ENCODE measurements around the gene ZNF219. TPM values are rescaled to one million over a fixed set of nuclear protein-coding genes. Genes with fewer than 3 reads are reported as not detected.

Gene ZNF219
- polyA plus RNA-seq, 2 donors: 39.9 to 42.2 TPM

DNA sequence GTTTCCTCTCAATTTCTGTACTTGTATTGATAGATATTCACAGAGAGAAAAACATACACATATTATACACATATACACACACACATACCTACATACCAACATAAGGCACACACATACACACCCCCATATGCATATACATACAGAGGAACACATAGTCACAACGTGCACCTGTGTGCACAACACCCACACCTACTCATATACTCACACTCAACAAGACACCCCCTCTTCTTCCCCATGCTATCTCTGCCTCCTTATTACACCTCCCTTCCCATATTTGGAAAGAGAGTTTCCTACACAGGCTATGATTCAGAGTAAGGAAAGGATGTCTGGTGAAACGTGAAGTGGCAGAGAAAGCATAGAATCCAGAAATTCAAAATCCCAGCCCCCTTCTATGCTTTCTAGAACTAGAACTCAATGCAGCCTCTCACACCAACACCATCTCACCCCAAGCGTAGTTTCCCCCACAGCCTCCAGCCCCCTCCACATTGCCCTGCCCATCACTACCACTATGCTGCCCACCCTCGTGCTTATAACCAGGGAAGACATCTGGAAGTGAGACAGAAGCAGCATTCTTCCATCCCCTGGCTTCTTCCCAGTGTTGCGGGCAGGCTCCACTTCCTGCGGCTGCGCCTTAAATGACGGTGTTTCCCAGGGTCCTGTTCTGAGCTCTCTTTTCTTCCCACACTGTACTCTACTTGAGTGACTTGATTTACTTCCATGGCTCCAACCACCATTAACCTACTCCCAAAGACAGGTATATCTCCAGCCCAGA, 38.4 kb downstream of the ZNF219 start:
- Histone ChIP-seq H3K4me3 (ENCODE audit: low read depth in 1 of 2, low read length in 2 of 2) (no peak overlapping the region), H3K4me1 (ENCODE audit: control insufficient read depth in 2 of 2, insufficient read depth in 2 of 2, low read length in 1 of 2) (no peaks in the 10 kb centered on the region), H3K27ac (ENCODE audit: low read depth in 2 of 2, low read length in 1 of 2) (no peak overlapping the region), H3K9me3 (ENCODE audit: control insufficient read depth in 2 of 2, insufficient read depth in 1 of 2, low read depth in 1 of 2, low read length in 1 of 2) (no peaks in the 10 kb centered on the region), H3K27me3 (ENCODE audit: control insufficient read depth in 1 of 2, insufficient read depth in 2 of 2, low read length in 2 of 2) (no peaks in the 10 kb centered on the region), H3K36me3 (ENCODE audit: control insufficient read depth in 2 of 2, insufficient read depth in 2 of 2, low read length in 1 of 2) (no peaks in the 10 kb centered on the region)
- 70 to 71% methylated on average over 8 of the region's 8 CpGs for WGBS, 2 donors

DNA sequence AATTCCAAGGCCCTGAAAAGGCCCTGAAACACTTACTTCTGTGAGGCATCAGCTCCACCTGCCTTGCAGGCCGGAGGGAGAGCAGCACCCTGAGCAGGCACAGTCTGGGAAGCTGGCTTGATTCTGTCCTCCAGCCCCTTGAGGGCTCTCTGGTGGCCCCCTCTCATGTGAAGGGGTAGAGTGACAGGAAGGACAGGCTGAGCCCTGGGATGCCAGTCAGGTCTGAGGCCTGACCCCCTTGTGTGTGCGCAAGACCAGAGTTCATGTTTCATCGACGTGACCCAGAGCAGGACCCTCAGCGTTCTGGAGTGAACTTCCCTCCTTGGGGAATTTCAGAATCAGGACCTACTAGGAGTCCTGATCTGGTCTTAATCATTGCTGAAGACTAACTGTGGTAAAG, 39.6 kb downstream of the ZNF219 start:
- 88 to 90% methylated on average over 5 of the region's 5 CpGs for WGBS, 2 donors
- Histone ChIP-seq H3K27ac (ENCODE audit: low read depth in 2 of 2, low read length in 1 of 2) (no peak overlapping the region), H3K4me1 (ENCODE audit: control insufficient read depth in 2 of 2, insufficient read depth in 2 of 2, low read length in 1 of 2) (no peaks in the 10 kb centered on the region), H3K9me3 (ENCODE audit: control insufficient read depth in 2 of 2, insufficient read depth in 1 of 2, low read depth in 1 of 2, low read length in 1 of 2) (no peaks in the 10 kb centered on the region), H3K36me3 (ENCODE audit: control insufficient read depth in 2 of 2, insufficient read depth in 2 of 2, low read length in 1 of 2) (no peaks in the 10 kb centered on the region), H3K4me3 (ENCODE audit: low read depth in 1 of 2, low read length in 2 of 2) (no peak overlapping the region), H3K27me3 (ENCODE audit: control insufficient read depth in 1 of 2, insufficient read depth in 2 of 2, low read length in 2 of 2) (no peaks in the 10 kb centered on the region)

DNA sequence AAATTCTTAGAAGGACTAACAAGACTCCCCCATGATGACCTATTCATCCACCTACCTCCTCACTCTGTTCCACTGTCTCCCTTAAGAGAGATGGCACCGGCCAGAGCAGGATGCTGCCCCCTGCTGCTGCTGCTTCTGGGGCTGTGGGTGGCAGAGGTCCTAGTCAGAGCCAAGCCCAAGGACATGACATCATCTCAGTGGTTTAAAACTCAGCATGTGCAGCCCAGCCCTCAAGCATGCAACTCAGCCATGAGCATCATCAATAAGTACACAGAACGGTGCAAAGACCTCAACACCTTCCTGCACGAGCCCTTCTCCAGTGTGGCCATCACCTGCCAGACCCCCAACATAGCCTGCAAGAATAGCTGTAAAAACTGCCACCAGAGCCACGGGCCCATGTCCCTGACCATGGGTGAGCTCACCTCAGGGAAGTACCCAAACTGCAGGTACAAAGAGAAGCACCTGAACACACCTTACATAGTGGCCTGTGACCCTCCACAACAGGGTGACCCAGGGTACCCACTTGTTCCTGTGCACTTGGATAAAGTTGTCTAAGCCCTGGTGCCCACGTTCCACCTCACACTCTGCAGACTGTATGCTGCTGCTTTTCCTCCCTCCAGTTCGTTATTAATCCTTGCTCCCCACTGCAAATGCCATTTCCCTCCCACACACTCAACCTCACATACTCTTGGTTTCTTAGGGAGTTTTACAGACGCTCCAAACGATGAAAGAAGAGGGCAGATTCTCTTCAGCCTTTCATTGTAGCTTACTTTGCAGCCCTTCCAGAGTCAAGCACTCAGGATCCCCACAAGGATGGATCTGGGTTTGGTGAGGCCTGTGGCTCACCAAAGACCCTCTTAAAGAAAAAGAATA, 40.4 kb downstream of the ZNF219 start, which contains the start of gene RNASE8:
Gene RNASE8 (plus strand): TSS at position 20 of the 873 bp plus-strand sequence. CDS start 71 bp downstream, at position 91.
- Histone ChIP-seq H3K9me3 (ENCODE audit: control insufficient read depth in 2 of 2, insufficient read depth in 1 of 2, low read depth in 1 of 2, low read length in 1 of 2) (no peaks in the 10 kb centered on the region), H3K27me3 (ENCODE audit: control insufficient read depth in 1 of 2, insufficient read depth in 2 of 2, low read length in 2 of 2) (no peaks in the 10 kb centered on the region), H3K27ac (ENCODE audit: low read depth in 2 of 2, low read length in 1 of 2) (no peak within 1 kb of the TSS), H3K36me3 (ENCODE audit: control insufficient read depth in 2 of 2, insufficient read depth in 2 of 2, low read length in 1 of 2) (no peaks in the 10 kb centered on the region), H3K4me1 (ENCODE audit: control insufficient read depth in 2 of 2, insufficient read depth in 2 of 2, low read length in 1 of 2) (no peaks in the 10 kb centered on the region), H3K4me3 (ENCODE audit: low read depth in 1 of 2, low read length in 2 of 2) (no peak within 1 kb of the TSS)
- WGBS, 2 donors: 71 to 75% methylated on average over 8 of the region's 8 CpGs

- no peaks in the 10 kb centered on the region for H3K9me3 ChIP-seq (ENCODE audit: control insufficient read depth in 2 of 2, insufficient read depth in 1 of 2, low read depth in 1 of 2, low read length in 1 of 2)
- WGBS, 2 donors: 77 to 79% methylated on average over 10 of the region's 10 CpGs
- no peaks in the 10 kb centered on the region for H3K36me3 ChIP-seq (ENCODE audit: control insufficient read depth in 2 of 2, insufficient read depth in 2 of 2, low read length in 1 of 2)
- H3K27ac ChIP-seq (ENCODE audit: low read depth in 2 of 2, low read length in 1 of 2): no peak overlapping the region
- no peak overlapping the region for H3K4me3 ChIP-seq (ENCODE audit: low read depth in 1 of 2, low read length in 2 of 2)
- H3K27me3 ChIP-seq (ENCODE audit: control insufficient read depth in 1 of 2, insufficient read depth in 2 of 2, low read length in 2 of 2): no peaks in the 10 kb centered on the region
- H3K4me1 ChIP-seq (ENCODE audit: control insufficient read depth in 2 of 2, insufficient read depth in 2 of 2, low read length in 1 of 2): no peaks in the 10 kb centered on the region
Observed at GRCh38 chr14:21056520-21057163, 41.8 kb downstream of the ZNF219 start.

DNA sequence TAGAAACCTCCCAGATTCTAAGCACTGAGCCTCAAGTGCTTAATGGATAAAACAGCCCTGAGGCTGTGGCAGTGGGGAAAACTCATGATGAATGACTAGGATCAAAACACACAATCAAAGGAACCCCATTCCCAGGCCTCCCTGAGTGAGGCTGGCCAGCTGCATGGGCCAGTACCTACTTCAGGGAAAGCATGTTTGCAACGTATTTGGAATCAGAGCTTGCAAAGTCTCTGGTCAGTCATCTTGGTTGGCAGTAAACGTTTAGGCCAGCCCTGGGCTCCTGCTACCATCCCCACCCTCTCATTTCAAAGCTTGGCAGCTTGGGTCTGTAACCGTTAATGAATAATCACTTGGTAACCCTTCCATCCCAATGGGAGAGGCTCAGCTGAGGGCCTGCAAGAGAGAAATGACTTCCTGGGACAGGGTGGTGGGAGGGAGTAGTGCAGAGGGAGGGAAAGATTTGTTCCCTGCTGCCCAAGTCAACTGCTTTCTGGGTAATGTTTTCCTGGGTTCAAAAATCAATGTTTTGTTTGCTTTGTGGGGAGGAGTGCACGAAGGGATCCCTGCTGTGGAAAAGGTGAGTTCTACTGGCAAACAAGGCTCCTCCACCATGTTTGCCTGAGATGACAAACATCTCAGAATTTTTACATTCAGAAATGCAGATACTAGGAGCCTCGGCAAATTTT, 42.9 kb downstream of the ZNF219 start:
- H3K36me3 ChIP-seq (ENCODE audit: control insufficient read depth in 2 of 2, insufficient read depth in 2 of 2, low read length in 1 of 2): no peaks in the 10 kb centered on the region
- no peaks in the 10 kb centered on the region for H3K4me1 ChIP-seq (ENCODE audit: control insufficient read depth in 2 of 2, insufficient read depth in 2 of 2, low read length in 1 of 2)
- no peaks in the 10 kb centered on the region for H3K27me3 ChIP-seq (ENCODE audit: control insufficient read depth in 1 of 2, insufficient read depth in 2 of 2, low read length in 2 of 2)
- H3K9me3 ChIP-seq (ENCODE audit: control insufficient read depth in 2 of 2, insufficient read depth in 1 of 2, low read depth in 1 of 2, low read length in 1 of 2): no peaks in the 10 kb centered on the region
- no peak overlapping the region for H3K4me3 ChIP-seq (ENCODE audit: low read depth in 1 of 2, low read length in 2 of 2)
- H3K27ac ChIP-seq (ENCODE audit: low read depth in 2 of 2, low read length in 1 of 2): no peak overlapping the region
- WGBS, 2 donors: 53 to 63% methylated on average over 5 of the region's 5 CpGs

GRCh38 chr14:21054768-21055145, 43.7 kb downstream of the ZNF219 start:
- 63 to 77% methylated on average over 4 of the region's 4 CpGs for WGBS, 2 donors
- Histone ChIP-seq H3K9me3 (ENCODE audit: control insufficient read depth in 2 of 2, insufficient read depth in 1 of 2, low read depth in 1 of 2, low read length in 1 of 2) (no peaks in the 10 kb centered on the region), H3K36me3 (ENCODE audit: control insufficient read depth in 2 of 2, insufficient read depth in 2 of 2, low read length in 1 of 2) (no peaks in the 10 kb centered on the region), H3K27ac (ENCODE audit: low read depth in 2 of 2, low read length in 1 of 2) (no peak overlapping the region), H3K4me1 (ENCODE audit: control insufficient read depth in 2 of 2, insufficient read depth in 2 of 2, low read length in 1 of 2) (no peaks in the 10 kb centered on the region), H3K27me3 (ENCODE audit: control insufficient read depth in 1 of 2, insufficient read depth in 2 of 2, low read length in 2 of 2) (no peaks in the 10 kb centered on the region), H3K4me3 (ENCODE audit: low read depth in 1 of 2, low read length in 2 of 2) (no peak overlapping the region)

- H3K27ac ChIP-seq (ENCODE audit: low read depth in 2 of 2, low read length in 1 of 2): no peak overlapping the region
- no peaks in the 10 kb centered on the region for H3K4me1 ChIP-seq (ENCODE audit: control insufficient read depth in 2 of 2, insufficient read depth in 2 of 2, low read length in 1 of 2)
- WGBS, 2 donors: 66 to 69% methylated on average over 3 of the region's 3 CpGs
- H3K36me3 ChIP-seq (ENCODE audit: control insufficient read depth in 2 of 2, insufficient read depth in 2 of 2, low read length in 1 of 2): no peaks in the 10 kb centered on the region
- no peak overlapping the region for H3K4me3 ChIP-seq (ENCODE audit: low read depth in 1 of 2, low read length in 2 of 2)
- no peaks in the 10 kb centered on the region for H3K9me3 ChIP-seq (ENCODE audit: control insufficient read depth in 2 of 2, insufficient read depth in 1 of 2, low read depth in 1 of 2, low read length in 1 of 2)
- H3K27me3 ChIP-seq (ENCODE audit: control insufficient read depth in 1 of 2, insufficient read depth in 2 of 2, low read length in 2 of 2): no peaks in the 10 kb centered on the region
Observed at GRCh38 chr14:21054123-21054767, 44.2 kb downstream of the ZNF219 start.

- H3K9me3 ChIP-seq (ENCODE audit: control insufficient read depth in 2 of 2, insufficient read depth in 1 of 2, low read depth in 1 of 2, low read length in 1 of 2): no peaks in the 10 kb centered on the region
- H3K27me3 ChIP-seq (ENCODE audit: control insufficient read depth in 1 of 2, insufficient read depth in 2 of 2, low read length in 2 of 2): no peaks in the 10 kb centered on the region
- WGBS, 2 donors: 86 to 91% methylated on average over 20 of the region's 20 CpGs
- H3K36me3 ChIP-seq (ENCODE audit: control insufficient read depth in 2 of 2, insufficient read depth in 2 of 2, low read length in 1 of 2): no peaks in the 10 kb centered on the region
- no peak overlapping the region for H3K4me3 ChIP-seq (ENCODE audit: low read depth in 1 of 2, low read length in 2 of 2)
- no peaks in the 10 kb centered on the region for H3K4me1 ChIP-seq (ENCODE audit: control insufficient read depth in 2 of 2, insufficient read depth in 2 of 2, low read length in 1 of 2)
- H3K27ac ChIP-seq (ENCODE audit: low read depth in 2 of 2, low read length in 1 of 2): no peak overlapping the region
Observed at GRCh38 chr14:21053184-21054122, 45.0 kb downstream of the ZNF219 start.
